Measurements from ENCODE around the gene MOB3A. TPM values are rescaled to one million over a fixed set of nuclear protein-coding genes. Genes with fewer than 3 reads are reported as not detected.

MOB3A gene
- total RNA-seq, 1 donor from 2014 or later, result 12.0 TPM

DNA sequence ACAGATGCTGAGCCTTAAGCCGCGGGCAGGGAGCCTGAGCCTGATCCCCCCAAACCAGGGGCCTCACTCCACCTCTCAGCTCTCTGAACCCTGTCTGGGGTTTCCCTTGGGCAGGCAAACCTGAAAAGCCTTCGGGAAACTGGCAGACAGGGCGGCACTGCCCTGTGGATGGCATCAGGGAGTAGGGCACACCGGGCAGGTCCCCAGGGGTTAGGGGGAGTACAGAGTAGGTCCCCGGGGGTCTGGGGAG, 54.8 kb downstream of the MOB3A start:
- Histone ChIP-seq H3K27me3 (ENCODE audit: control insufficient read depth in 3 of 3, insufficient read depth in 3 of 3, low read length in 3 of 3) (no peaks in the 10 kb centered on the region), H3K27ac (ENCODE audit: low read depth, low read length) (peak overlapping the region; percentile 98), H3K9ac (ENCODE audit: low read depth in 1 of 3, low read length in 3 of 3) (peak overlapping the region; percentile 82 to 93 (median 92)), H3K4me3 (ENCODE audit: low read length in 3 of 3) (peak overlapping the region; percentile 54 to 80 (median 66)), H3K36me3 (ENCODE audit: control insufficient read depth in 3 of 3, insufficient read depth in 3 of 3, low read length in 3 of 3) (peaks cover 27 to 51% (median 37%) of the 10 kb centered on the region in 3 donors), H3K9me3 (ENCODE audit: control insufficient read depth in 3 of 3, low read length in 3 of 3) (no peaks in the 10 kb centered on the region), H3K4me1 (ENCODE audit: control insufficient read depth in 3 of 3, insufficient read depth in 3 of 3, low read length in 3 of 3) (peaks cover 69 to 79% (median 72%) of the 10 kb centered on the region in 3 donors)

DNA sequence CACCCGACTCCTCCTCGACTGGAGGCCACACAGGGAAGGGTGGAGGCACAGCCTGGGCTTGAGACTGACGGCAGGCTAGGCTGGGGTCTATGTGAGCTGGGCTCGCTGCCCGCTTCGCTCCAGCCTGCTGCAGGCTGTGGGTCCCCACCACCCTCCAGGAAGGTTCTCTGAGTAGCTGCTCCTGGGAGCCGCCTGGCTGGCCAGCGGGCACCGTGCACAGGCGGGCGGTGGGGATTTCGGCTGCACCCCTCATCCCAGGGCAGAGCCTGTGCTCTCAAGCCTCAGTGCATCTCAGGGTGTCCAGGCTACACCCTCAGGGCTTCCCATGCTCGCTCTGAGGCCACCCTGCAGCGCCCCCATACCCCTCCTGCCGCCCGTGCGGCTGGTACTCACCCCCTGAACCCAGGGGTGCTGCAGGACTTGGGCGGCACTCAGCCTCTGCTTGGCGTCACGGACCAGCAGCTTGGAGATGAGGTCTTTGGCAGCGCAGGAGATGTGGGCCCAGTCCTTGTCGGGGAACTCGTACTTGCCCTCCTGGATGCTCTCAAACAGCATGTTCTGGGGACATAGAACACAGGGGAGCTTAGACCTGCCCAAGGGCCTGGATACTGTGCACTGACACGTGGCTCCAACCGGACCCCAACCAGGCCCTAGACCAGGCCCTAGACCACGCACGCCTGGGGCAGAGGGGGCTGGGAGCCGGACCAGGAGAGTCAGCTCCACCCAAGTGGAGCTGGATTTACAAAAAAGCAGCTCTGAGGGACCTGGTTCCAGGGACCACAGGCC, 55.3 kb downstream of the MOB3A start:
- Histone ChIP-seq H3K27ac (ENCODE audit: low read depth, low read length) (peak overlapping the region; percentile 98), H3K4me1 (ENCODE audit: control insufficient read depth in 3 of 3, insufficient read depth in 3 of 3, low read length in 3 of 3) (peaks cover 64 to 74% (median 67%) of the 10 kb centered on the region in 3 donors), H3K9me3 (ENCODE audit: control insufficient read depth in 3 of 3, low read length in 3 of 3) (no peaks in the 10 kb centered on the region), H3K27me3 (ENCODE audit: control insufficient read depth in 3 of 3, insufficient read depth in 3 of 3, low read length in 3 of 3) (no peaks in the 10 kb centered on the region), H3K4me3 (ENCODE audit: low read length in 3 of 3) (peak overlapping the region; percentile 54 to 80 (median 66)), H3K9ac (ENCODE audit: low read depth in 1 of 3, low read length in 3 of 3) (peak overlapping the region; percentile 82 to 93 (median 92)), H3K36me3 (ENCODE audit: control insufficient read depth in 3 of 3, insufficient read depth in 3 of 3, low read length in 3 of 3) (peaks cover 24 to 48% (median 36%) of the 10 kb centered on the region in 3 donors)

DNA sequence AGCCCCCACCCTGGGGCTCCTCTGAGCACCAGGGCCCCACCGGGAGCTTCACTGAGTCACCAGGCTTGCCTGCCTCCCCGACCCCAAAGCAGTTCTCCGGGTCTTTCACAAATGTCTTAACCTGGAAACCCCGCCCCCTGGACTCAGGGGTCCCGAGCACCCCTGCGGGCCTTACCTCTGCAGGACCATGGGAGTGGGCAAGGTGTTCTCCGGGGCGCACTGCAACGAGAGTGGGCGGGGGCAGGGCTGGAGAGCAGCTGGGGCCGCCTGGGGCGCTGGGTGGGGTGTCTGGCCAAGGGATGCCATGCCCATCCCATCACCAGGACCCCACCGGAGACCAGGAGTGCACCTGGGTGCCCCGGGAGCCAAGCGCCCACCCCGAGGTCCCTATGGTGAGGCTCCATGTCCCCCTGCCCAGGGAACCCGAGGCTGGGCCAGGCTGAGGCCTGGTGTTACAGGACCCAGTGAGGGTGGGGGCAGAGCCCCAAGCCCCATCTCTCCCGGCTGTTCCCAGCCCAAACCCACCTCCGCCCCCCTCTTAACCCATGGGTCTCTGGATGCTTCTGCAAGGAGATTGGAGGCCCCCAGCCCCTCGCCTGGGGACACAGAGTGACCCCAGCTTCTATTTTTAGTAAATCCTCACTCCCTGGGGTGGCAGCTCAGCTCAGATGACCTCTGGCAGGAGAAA, 56.0 kb downstream of the MOB3A start:
- Histone ChIP-seq H3K36me3 (ENCODE audit: control insufficient read depth in 3 of 3, insufficient read depth in 3 of 3, low read length in 3 of 3) (peaks cover 18 to 44% (median 33%) of the 10 kb centered on the region in 3 donors), H3K4me1 (ENCODE audit: control insufficient read depth in 3 of 3, insufficient read depth in 3 of 3, low read length in 3 of 3) (peaks cover 57 to 67% (median 60%) of the 10 kb centered on the region in 3 donors), H3K4me3 (ENCODE audit: low read length in 3 of 3) (peak overlapping the region in 2 of 3 donors; percentile 49 to 66), H3K9ac (ENCODE audit: low read depth in 1 of 3, low read length in 3 of 3) (peak overlapping the region; percentile 82 to 93 (median 92)), H3K27ac (ENCODE audit: low read depth, low read length) (peak overlapping the region; percentile 98), H3K9me3 (ENCODE audit: control insufficient read depth in 3 of 3, low read length in 3 of 3) (peaks cover 0 to 5% (median 0%) of the 10 kb centered on the region in 3 donors), H3K27me3 (ENCODE audit: control insufficient read depth in 3 of 3, insufficient read depth in 3 of 3, low read length in 3 of 3) (no peaks in the 10 kb centered on the region)

DNA sequence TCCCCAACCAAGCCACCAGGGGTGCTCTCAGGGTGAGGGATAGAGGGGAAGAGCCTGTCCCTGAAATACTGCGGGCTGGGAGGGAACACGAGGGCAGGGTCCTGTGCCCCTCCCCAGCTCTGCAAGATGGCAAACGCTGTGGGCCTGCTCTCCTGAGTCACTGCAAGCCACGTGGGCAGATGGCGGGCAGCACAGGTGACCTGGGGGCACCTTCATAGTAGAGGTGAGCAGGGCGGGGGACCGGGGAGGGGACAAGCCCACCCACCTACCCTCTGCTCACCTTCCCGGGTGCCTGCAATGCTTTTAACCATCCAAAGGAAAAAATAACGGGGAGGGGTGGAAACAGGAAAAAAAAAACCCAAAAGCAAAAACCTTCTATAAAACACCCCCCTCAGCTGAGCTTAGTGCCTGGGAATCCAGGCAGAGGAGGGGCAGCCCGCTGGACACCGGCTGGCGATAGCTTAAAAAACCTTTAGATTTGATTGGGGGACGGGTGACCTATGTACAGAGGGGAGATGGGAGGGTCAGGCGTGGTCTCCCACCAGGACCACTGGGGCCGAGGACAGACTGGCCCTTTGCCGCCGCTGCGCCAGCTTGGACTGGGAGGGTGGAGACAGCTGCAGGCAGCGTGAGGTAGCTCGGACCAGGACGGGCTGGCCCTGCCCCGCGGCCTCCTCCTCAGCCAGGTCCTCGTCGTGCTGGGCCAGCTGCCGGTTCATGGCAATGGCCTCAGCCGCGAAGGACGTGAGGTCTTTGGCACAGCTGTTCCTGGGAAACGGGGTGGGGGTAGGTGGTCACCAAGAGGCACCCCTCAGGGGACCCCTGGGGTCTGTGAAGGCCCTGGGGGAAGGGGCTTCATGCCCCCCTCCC, 56.8 kb downstream of the MOB3A start:
- no peaks in the 10 kb centered on the region for H3K27me3 ChIP-seq (ENCODE audit: control insufficient read depth in 3 of 3, insufficient read depth in 3 of 3, low read length in 3 of 3)
- H3K9ac ChIP-seq (ENCODE audit: low read depth in 1 of 3, low read length in 3 of 3), result peak overlapping the region; percentile 51 to 93 (median 92)
- H3K4me1 ChIP-seq (ENCODE audit: control insufficient read depth in 3 of 3, insufficient read depth in 3 of 3, low read length in 3 of 3), result peaks cover 49 to 59% (median 52%) of the 10 kb centered on the region in 3 donors
- peak overlapping the region; percentile 98 for H3K27ac ChIP-seq (ENCODE audit: low read depth, low read length)
- H3K36me3 ChIP-seq (ENCODE audit: control insufficient read depth in 3 of 3, insufficient read depth in 3 of 3, low read length in 3 of 3), result peaks cover 12 to 37% (median 31%) of the 10 kb centered on the region in 3 donors
- H3K9me3 ChIP-seq (ENCODE audit: control insufficient read depth in 3 of 3, low read length in 3 of 3), result peaks cover 0 to 5% (median 0%) of the 10 kb centered on the region in 3 donors
- H3K4me3 ChIP-seq (ENCODE audit: low read length in 3 of 3), result peak overlapping the region in 1 of 3 donors; percentile 36

DNA sequence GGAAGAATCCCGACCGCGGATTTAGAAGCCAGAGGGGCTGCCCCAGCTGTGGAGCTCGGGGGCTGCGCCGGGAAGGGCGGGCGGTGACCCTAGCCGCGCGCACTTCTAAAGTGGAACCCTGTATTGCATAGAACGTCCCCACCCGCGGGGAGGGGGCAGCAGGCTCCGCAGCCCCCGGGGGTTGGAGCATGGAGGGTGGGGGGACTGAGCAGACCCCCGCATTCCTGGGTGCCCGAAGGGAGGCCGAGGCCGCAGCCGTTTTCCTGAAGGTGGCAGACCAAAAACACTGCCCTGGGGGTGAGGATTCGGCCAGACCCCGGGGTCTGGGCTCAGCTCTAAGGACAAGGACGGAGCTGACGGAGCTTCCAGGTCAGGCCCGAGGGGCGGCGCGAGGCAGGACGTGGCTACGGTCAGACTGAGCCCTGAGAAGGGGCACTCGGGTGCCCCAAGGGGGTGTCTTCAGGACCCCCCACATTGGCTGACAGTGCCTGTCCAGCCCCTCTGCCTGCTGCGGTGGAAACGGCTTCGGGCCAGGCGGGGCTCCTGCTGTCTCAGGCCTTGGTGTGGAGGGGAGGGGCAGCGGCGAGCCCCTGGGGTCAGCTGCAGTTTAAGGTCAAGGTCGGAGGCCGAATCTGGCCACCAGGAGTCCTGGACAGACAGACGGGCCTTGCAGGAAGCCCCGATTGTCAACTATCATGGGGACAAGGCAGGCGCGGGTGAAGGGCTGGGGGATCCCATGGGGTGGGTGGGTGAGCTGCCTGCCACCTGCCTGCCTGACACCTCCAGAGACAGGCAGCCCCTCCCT, 57.6 kb downstream of the MOB3A start:
- Histone ChIP-seq H3K9ac (ENCODE audit: low read depth in 1 of 3, low read length in 3 of 3) (peak overlapping the region; percentile 10 to 93 (median 92)), H3K27ac (ENCODE audit: low read depth, low read length) (peak overlapping the region; percentile 98), H3K36me3 (ENCODE audit: control insufficient read depth in 3 of 3, insufficient read depth in 3 of 3, low read length in 3 of 3) (peaks cover 11 to 35% (median 30%) of the 10 kb centered on the region in 3 donors), H3K27me3 (ENCODE audit: control insufficient read depth in 3 of 3, insufficient read depth in 3 of 3, low read length in 3 of 3) (no peaks in the 10 kb centered on the region), H3K4me1 (ENCODE audit: control insufficient read depth in 3 of 3, insufficient read depth in 3 of 3, low read length in 3 of 3) (peaks cover 41 to 51% (median 44%) of the 10 kb centered on the region in 3 donors), H3K4me3 (ENCODE audit: low read length in 3 of 3) (no peak overlapping the region), H3K9me3 (ENCODE audit: control insufficient read depth in 3 of 3, low read length in 3 of 3) (peaks cover 0 to 5% (median 0%) of the 10 kb centered on the region in 3 donors)

DNA sequence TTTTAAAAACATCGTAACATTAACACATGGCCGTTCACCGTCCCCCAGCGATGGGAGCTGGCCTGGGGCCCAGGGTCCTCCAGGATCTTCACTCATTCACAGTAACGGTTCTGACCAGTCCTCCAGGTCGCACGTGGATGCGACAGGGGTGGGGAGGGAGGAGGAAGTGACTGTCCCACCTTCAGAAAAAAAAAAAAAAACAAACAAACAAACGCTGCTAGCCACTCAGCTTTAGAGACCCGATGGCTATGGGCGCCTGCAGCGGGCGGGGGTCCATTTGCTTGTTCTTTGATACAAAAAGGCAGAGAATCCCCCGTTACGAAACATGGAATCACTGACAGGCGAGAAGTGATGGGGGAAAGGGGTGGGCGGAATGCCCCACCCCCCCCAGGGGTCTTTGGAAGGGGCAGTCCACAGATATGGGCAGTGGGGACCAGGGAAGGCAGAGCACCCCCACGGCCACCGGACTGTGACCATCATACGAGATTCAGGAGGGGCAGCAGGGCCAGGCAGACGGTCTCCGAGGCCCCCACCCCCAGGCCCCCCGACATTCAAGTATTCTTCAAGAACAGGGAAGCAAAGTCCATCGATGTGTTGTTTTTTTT, 58.4 kb downstream of the MOB3A start:
- Histone ChIP-seq H3K36me3 (ENCODE audit: control insufficient read depth in 3 of 3, insufficient read depth in 3 of 3, low read length in 3 of 3) (peaks cover 9 to 27% (median 24%) of the 10 kb centered on the region in 3 donors), H3K27ac (ENCODE audit: low read depth, low read length) (no peak overlapping the region), H3K4me1 (ENCODE audit: control insufficient read depth in 3 of 3, insufficient read depth in 3 of 3, low read length in 3 of 3) (peaks cover 35 to 50% (median 41%) of the 10 kb centered on the region in 3 donors), H3K9ac (ENCODE audit: low read depth in 1 of 3, low read length in 3 of 3) (no peak overlapping the region), H3K4me3 (ENCODE audit: low read length in 3 of 3) (no peak overlapping the region), H3K27me3 (ENCODE audit: control insufficient read depth in 3 of 3, insufficient read depth in 3 of 3, low read length in 3 of 3) (no peaks in the 10 kb centered on the region), H3K9me3 (ENCODE audit: control insufficient read depth in 3 of 3, low read length in 3 of 3) (peaks cover 0 to 5% (median 0%) of the 10 kb centered on the region in 3 donors)

DNA sequence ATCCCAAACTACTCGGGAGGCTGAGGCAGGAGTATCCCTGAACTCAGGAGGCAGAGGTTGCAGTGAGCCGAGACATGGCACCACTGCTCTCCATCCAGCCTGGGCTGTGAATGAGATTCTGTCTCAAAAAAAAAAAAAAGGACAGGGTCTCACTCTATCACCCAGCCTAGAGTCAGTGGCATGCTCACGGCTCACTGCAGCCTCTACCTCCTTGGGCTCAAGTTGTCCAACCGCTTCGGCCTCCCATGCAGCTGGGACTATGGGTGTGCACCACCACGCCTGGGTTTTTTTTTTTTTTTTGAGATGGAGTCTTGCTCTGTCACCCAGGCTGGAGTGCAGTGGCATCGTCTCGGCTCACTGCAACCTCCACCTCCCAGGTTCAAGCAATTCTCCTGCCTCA, 59.7 kb downstream of the MOB3A start:
- H3K4me1 ChIP-seq (ENCODE audit: control insufficient read depth in 3 of 3, insufficient read depth in 3 of 3, low read length in 3 of 3), result peaks cover 37 to 53% (median 43%) of the 10 kb centered on the region in 3 donors
- H3K27me3 ChIP-seq (ENCODE audit: control insufficient read depth in 3 of 3, insufficient read depth in 3 of 3, low read length in 3 of 3), result no peaks in the 10 kb centered on the region
- peaks cover 9 to 19% (median 18%) of the 10 kb centered on the region in 3 donors for H3K36me3 ChIP-seq (ENCODE audit: control insufficient read depth in 3 of 3, insufficient read depth in 3 of 3, low read length in 3 of 3)
- no peak overlapping the region for H3K4me3 ChIP-seq (ENCODE audit: low read length in 3 of 3)
- H3K27ac ChIP-seq (ENCODE audit: low read depth, low read length), result no peak overlapping the region
- no peak overlapping the region for H3K9ac ChIP-seq (ENCODE audit: low read depth in 1 of 3, low read length in 3 of 3)
- peaks cover 0 to 5% (median 0%) of the 10 kb centered on the region in 3 donors for H3K9me3 ChIP-seq (ENCODE audit: control insufficient read depth in 3 of 3, low read length in 3 of 3)

DNA sequence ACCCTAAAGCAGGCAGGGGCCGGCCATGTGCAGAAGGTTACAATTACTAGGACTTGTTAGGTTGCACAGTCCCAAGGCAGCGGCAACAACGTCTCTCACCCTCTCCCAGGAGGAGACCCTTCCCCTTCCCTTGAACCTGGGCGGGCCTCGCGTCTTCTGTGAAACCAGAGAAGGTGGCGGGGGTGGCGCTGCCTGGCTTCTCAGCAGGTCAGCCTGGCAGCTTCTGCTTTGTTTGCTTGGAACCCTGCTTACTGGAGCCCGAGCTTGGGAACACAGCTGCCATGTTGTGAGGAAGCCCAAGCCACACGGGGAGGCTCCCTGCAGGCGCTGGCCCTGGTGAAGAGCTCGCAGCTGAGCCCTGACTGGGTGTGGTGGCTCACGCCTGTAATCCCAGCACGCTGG, 60.5 kb downstream of the MOB3A start:
- Histone ChIP-seq H3K9me3 (ENCODE audit: control insufficient read depth in 3 of 3, low read length in 3 of 3) (peaks cover 0 to 5% (median 0%) of the 10 kb centered on the region in 3 donors), H3K27me3 (ENCODE audit: control insufficient read depth in 3 of 3, insufficient read depth in 3 of 3, low read length in 3 of 3) (no peaks in the 10 kb centered on the region), H3K4me1 (ENCODE audit: control insufficient read depth in 3 of 3, insufficient read depth in 3 of 3, low read length in 3 of 3) (peaks cover 30 to 47% (median 36%) of the 10 kb centered on the region in 3 donors), H3K9ac (ENCODE audit: low read depth in 1 of 3, low read length in 3 of 3) (no peak overlapping the region), H3K36me3 (ENCODE audit: control insufficient read depth in 3 of 3, insufficient read depth in 3 of 3, low read length in 3 of 3) (peaks cover 1 to 11% (median 9%) of the 10 kb centered on the region in 3 donors), H3K27ac (ENCODE audit: low read depth, low read length) (peak overlapping the region; percentile 25), H3K4me3 (ENCODE audit: low read length in 3 of 3) (no peak overlapping the region)
